ENCODE data around the gene MAP3K3.

Gene MAP3K3
- total RNA-seq = 127 to 133 reads per million in 2 donors

DNA sequence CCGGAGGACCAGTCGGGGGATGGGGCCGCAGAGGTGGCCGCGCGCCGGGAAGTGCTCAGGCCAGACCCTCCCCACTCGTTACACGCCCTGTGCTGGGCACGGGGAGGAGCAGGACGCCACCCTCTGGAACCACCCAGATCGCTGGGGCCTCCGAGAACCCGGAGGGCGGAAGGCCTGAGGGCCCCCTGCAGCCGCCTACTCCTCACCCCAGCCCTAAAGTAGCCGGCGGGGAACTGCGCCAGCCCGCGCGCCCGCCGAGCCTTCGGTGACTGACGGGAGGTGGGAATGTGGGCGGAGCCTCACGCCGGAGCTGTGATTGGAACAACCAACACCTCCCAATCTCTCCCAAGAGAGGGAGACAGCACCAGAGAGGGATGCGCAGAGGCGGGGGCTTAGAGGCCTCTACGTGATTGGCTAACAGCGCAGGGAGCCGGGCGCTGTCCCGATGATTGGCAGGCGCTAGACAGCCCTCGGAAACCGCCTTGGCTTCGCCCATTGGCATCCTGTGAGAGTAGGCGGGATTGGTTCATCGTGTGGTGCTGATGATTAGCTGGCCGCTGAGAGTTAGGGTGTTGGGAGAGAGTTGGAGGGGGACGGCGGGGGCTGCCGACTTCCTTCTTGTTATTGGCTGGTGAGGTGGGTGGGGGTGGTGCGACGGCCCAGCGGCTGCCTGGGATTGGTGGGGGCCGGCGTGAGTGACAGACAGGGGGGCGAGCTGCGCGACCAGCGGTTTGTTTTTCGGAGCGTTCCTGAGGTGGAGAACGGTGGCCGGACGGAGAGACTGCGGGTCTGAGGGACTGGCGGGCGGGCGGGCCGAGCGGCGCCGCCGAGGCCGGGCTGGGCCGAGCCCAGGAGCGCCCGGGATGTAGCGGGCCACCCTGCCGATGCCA lies at the start of gene MAP3K3:
Gene MAP3K3, plus strand, starts transcription at position 734 of the 890 bp plus-strand sequence. CDS start 343 bp downstream, outside the sequence.
- DNase-seq = peak; percentile 89 to 100 (median 97)

DNA sequence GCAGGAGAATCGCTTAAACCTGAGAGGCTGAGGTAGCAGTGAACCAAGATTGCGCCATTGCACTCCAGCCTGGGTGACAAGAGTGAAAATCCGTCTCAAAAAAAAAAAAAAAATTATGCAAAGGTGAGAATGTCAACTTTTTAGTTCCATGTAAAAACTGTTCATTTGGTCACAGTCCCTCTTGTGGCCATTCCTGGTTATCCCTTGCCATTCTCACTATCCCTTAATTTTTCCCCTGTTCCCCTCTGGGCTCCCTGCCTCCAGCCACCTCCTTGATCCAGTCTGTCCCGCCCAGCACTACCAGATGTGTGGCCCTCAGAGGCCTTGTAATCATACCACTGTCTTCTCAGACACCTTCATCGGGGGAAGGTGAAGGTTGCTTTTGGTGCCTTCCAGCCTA lies 48.6 kb upstream of the MAP3K3 start:
- DNase-seq = no peak

DNA sequence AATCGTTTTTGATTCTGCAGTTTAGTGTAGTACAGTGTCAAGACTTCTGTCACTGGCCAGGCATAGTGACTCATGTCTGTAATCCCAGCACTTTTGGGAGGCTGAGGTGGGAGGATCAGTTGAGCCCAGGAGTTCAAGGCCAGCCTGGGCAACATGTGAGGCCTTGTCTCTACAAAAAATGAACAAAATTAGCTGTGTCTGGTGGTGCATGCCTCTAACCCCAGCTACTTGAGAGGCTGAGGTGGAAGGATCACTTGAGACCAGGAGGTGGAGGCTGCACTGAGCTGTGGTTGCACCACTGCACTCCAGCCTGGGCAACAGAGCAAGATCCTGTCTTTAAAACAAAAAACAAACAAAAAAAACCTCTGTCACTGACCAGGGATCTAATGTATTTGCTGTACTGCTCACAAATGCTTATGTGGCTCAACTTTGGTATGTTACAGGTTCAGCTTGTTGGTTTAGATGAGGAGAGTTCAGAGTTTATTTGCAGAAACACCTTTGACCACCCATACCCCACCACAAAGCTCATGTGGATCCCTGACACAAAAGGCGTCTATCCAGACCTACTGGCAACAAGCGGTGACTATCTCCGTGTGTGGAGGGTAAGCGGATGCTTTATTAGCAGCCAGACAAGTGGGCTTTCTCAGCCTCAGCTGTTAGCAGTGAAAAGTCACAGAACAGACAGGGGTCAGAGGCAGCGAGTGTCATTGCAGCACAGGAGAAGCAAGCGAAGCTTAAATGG lies 44.0 kb upstream of the MAP3K3 start:
- no peak for DNase-seq

DNA sequence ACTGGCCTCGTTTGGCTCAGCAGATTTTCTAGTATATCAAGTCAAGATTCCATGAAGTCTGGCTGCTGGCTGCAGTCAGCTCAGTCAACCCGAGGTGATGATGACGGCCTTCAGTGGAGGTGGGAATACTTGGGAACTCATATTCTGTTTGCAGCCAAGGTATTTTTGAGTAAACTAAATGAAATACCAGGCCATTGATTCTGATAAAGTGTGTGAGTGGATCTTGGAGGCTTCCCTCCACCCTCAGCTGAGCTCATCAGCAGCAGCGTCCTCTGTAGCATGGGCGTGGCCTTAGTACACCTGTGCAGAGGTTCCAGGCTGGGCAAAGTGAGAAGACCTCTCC lies 43.5 kb upstream of the MAP3K3 start:
- DNase-seq = no peak

DNA sequence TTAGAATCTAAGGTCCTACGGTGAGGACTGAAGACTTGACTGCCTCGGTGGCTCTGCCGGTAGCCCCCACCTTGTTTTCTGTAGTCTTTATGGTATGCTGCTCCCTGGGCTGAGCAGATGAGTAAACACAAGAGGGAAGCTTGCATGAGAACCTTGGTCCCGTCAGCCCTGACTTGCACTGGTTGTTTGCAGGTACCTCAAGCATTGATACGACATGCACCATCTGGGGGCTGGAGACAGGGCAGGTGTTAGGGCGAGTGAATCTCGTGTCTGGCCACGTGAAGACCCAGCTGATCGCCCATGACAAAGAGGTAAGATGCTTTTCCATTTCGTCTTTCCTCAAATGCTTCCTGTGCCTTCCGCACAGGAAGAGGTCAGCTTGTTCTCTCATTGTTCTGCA lies 42.6 kb upstream of the MAP3K3 start:
- no peak for DNase-seq

DNA sequence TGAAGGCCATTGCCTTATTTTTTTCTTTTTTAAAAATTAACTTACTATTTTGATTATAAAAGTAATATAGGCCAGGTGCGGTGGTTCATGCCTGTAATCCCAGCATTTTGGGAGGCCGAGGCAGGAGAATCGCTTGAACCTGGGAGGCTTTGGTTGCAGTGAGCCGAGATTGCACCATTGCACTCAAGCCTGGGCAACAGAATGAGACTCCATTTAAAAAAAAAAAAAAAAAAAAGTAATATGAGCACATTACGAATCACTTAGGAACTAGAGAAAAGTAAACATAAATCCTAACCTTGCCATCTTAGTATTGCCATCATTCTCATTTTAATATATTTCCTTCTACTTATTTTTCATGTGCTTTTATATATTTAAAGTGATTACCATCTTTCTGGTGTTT lies 34.4 kb upstream of the MAP3K3 start:
- no peak for DNase-seq

DNA sequence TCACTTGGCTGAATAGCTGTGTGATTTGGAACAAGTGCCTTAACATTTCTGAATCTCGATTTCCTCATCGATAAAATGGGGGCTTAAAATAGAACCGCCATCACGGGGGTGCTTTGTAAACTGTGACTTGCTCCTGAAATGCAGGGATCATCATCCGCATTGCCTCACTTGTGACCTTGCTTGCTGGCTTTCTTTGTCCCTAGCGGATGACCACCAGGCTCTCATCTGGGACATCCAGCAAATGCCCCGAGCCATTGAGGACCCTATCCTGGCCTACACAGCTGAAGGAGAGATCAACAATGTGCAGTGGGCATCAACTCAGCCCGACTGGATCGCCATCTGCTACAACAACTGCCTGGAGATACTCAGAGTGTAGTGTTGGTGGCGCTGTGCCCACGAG lies 33.4 kb upstream of the MAP3K3 start:
- DNase-seq = no peak

DNA sequence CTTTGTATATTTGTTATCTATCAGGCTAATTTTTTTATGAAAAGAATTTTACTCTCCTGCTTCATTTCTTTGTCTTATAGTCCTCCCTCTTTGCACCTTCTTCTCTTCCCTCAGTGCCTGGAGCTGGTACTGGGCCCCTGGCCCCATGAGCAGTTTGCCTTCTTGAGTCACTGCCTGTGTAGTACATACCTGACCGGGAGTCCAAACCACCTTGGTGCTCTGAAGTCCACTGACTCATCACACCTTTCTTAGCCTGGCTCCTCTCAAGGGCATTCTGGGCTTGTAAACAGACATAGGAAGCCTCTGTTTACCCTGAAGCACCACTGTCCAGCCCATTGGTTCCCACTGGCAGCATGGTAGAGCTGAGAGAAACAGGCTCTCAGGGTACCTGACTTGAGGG lies 32.6 kb upstream of the MAP3K3 start:
- DNase-seq = no peak

DNA sequence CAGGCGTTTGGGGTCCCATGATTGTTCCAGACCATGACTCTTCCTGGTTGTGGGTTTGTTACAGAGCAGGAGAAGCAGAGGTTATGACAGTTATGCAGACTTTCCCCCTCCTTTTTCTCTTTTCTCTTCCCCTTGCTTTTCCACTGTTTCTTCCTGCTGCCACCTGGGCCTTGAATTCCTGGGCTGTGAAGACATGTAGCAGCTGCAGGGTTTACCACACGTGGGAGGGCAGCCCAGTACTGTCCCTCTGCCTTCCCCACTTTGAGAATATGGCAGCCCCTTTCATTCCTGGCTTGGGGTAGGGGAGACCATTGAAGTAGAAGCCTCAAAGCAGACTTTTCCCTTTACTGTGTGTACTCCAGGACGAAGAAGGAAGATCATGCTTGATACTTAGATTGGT lies 29.4 kb upstream of the MAP3K3 start:
- DNase-seq = no peak

DNA sequence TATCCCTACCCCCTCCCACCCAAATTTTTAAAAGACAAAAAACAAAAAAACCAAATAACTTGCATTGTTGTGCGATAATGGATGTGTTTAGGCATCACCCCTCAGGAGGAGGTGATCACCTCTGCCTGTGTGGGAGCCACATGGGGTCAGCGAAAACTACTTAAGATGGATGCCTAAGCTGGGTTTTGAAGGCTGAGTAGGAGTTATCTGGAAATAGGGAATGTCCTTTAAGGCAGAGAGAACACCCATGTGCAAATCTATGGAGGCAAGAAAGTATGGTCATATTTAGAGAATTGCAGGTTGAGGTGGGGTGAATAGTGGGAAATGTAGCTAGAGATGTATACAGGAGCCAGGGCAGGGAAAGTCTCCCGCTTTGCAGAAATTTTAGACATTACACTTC lies 27.1 kb upstream of the MAP3K3 start:
- DNase-seq = no peak

DNA sequence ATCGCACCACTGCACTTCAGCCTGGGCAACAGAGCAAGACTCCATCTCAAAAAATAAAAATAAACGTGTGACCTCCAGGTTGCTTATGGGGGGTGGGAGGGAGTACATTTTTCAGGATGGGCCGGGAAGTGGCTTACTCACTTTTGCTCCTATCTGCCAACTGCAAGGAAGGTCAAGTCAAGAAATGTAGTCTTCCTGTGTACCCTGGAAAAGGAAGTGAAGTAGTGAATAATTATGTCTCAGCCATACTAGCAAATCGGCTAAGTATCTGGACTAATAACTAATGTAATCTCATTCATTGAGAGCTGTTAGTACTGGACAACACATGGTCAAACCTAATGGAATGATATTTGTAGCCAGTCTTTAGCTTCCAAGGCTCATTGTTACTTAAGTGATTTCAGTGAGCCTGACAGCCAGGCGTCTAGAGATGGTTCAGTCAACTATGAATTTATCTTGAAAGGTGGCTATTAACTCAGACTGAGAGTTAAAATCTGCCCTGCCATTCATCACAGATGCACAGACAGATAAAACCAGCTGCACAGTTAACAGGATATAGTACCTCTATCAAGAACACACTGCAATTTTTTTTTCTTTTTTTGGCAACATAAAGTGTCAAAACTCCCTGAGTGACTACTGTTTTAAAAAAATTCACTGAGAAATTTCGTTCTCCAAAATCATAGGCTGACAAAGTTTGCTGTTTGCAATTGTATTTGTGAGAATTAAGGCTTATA lies 25.2 kb upstream of the MAP3K3 start:
- peak in 2 of 5 experiments; percentile 41 to 84 for DNase-seq

DNA sequence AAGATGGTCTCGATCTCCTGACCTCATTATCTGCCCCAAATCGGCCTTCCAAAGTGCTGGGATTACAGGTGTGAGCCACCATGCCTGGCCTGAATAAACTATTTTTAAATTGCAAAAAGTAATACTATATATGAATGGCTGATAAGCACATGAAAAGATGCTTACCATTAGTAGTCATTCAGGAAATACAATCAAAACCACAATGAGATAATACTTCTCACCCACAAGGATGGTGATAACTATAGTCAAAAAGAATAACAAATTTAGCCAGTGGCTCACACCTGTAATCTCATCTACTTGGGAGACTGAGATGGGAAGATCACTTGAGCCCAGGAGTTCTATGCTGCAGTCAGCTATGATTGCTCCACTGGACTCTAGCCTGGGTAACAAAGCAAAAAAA lies 23.9 kb upstream of the MAP3K3 start:
- DNase-seq = peak in 2 of 5 experiments; percentile 62 to 70

DNA sequence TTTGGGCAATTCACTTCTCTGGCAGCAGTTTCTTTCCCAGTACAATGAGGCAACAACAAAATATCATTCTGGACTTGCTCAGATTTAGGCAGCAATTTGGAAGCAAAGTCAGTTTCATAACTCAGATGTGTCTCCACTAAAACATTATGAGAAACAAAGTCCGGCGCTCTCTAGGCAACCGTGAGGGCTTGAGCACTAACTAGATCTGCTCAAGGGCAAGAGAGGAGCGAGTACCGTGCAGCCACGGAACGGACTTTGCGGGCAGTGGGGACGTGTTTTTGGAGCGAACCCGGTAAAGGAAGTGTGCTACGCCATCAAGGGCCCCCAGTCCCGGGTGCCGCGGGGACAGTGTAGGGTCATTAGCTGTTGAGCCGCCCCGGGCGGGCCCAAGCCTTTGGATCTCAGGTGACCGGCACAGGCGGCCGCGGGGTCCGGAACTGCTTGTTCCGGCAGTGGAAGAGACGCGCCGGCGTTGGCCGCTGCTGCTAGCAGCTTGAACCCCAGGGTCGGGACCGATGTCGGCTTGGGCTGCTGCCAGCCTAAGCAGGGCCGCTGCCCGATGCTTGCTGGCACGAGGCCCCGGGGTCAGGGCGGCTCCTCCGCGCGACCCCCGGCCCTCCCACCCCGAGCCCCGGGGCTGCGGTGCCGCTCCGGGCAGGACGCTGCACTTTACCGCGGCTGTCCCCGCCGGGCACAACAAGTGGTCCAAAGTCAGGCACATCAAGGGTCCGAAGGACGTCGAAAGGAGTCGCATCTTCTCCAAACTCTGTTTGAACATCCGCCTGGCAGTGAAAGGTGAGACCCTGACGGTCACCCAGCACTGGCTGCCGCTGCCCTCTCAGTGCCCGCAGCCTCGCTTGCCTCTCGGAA lies 21.4 kb upstream of the MAP3K3 start, which contains the start of gene TACO1:
Gene TACO1, plus strand, starts transcription at position 327 of the 870 bp plus-strand sequence. Its CDS starts 189 bp downstream, at position 516.
- peak; percentile 36 to 84 (median 56) for DNase-seq

DNA sequence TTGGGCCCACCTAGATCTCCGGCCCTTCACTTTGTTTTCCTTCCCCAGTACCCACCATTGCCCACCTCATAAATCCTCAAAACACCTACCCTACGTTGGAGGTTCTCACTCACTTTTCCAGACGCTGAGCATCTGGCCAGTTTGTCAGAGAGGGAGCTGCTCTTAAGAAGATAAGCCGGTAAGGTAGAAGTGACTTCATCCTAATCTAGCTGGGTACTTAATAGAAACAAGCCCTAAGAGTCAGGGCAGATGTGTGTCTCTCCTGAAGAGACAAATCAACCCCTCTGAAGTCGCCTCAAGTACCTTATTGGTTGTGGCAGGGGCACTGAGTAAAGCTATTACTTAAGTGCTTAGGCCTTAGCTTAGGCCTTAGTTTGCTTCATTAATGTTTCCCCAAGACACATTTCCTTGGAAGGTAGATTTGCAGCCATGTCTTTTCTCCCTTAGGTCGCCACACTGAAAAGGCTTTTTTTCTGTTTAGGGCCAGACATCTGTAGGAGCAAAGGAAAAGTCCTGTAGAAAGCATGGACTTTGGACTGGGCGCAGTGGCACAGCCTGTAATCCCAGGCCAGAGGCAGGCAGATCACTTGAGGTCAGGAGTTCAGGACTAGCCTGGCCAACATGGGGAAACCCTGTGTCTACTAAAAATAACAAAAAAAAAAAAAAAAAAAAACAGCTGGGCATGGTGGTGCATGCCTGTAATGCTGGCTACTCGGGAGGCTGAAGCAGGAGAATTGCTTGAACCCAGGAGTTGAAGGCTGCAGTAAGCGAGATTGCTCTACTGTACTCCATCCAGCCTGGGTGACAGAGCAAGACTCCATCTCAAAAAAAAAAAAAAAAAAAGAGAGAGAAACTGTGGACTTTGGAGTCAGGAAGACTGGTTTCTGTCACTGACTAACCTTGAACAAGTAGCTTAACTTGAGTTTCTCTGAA lies 20.5 kb upstream of the MAP3K3 start:
- DNase-seq = peak in 1 of 5 experiments; percentile 15

DNA sequence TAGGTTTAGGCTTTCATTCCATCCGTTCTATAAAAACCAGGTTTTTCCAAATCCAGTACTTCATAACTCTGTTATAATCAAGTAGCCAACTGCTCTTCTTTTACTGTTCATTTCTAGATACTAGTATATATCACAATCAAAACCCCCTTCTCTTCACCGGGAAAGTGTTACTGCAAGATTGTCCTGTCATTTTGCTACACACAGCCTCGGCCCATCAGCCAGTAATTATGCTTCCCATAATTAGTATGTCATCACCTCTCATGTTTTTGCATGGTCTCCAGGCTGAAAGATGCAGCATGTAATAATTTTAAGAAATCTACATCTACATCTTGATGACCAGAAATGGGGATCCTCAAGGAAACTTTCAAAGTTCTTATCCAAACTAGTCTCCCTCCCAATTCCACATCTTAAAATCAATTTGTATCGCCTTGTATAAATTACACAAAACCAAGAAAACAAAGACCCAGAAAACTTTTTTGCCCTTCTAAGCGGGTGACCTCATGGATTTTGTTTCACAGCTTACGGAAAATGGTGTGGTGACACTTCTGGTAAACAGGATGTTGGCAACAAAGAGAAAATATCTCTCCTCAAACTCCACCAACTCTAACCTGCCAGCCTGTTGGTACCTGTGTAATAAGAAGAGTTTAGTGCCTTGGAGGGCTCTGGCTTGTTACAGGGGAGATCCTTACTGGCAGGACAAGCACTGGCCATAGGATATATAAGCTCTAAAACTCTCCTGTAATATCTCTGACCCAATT lies 12.2 kb upstream of the MAP3K3 start:
- peak in 1 of 5 experiments; percentile 76 for DNase-seq

DNA sequence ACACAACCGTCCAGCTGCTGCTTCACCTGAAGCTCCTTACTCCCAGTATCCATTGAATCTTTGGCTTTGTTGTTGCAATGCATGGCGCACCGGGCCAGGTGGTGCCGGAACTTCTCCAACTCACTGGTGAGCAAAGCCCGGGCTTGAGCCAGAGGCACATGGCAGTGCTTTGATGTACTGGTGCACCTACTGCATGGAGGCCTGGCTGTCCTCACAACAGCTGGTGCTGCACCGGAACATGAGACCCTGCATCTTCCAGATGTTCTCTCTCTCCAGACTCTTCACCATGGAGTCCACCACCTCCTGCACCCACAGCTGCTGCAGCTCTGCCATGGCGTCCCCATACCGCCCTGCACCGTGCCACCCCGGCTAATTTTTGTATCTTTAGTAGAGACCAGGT lies 11.4 kb upstream of the MAP3K3 start:
- no peak for DNase-seq

DNA sequence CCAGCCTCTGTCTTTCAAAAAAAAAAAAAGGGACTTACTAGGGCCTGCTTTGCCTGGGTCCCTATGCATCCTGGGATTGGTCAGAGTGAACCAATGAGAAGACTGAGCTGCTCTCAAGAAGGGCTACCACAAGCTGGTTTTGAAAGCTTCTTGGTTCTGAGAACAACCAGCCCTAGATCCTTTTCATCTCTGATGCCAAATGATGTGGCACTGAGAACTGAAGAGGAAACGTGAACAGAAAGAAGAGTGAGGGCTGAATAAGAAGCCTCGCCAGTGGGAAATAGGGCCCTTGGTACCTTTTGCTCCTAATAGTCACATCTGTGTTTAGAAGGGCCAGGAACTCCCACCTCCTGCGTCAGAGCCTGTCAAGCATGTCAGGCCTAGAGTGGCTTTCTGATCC lies 10.9 kb upstream of the MAP3K3 start:
- DNase-seq = peak in 1 of 5 experiments; percentile 79

DNA sequence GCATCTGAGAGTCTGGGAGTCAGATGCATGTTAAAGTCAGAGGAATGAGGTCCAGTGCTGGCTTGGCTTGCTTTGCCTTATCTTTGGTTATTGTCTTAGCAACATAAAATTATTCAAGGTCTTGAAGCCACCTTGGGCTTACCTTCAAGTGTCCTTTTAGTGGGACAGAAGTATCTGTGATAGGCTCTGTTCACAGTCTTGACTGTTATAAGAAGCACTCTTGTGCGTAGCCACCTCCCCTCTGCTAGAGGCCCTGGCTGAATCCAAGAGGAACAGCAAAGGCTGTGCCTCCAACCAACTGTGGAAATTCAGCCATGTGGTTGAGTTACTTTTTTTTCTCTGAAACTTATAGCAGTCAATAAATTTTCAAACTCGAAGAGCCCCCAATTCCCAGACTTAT lies 8.6 kb upstream of the MAP3K3 start:
- DNase-seq = no peak

DNA sequence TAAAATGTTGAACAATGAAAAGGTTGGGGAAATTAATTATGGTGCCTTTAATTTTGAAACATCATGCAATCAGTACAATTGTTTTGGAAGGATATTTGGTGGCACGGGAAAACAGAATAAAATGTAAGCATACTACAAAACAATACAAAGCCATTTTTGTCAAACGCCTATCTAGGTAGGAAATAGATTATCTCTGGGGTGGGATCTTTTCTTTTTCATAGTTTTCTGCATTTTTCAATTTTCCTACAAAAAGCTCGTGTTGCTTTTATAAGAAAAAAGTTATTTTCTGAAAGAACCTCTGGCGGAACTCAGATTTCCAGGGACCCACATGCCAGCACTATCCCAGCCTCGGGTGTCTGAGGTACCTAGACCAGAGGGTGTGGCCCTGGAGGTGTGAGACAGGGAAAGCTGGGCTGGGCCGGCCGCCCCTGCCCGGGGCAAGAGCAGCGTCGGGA lies 961 bp upstream of the MAP3K3 start:
- no peak for DNase-seq

Data from T-helper 2 cell (primary cell).